Stimulated activated CD4-positive, alpha-beta T cell treated with anti-CD3 and anti-CD28 coated beads, Interleukin-1b, Interleukin-23, amount 100 ng/mL, for 1 hour (primary cell): ENCODE data around the gene KIF9.
"Not testable (repeated sequence)": the region's sequence is repeated elsewhere in the genome, so short reads cannot be mapped to it uniquely, and the experiment has no call there.

ENCODE experiments used
- DNase-seq, 2 donors: peaks; one replicate each; pipeline ENCODE4 v3.0.0-alpha.2; 2020; ENCODE audit warnings: low read depth in 2 of 2

Gene KIF9

GRCh38 chr3:47295322-47295721, 12.7 kb upstream of the KIF9 start:
- no peak for DNase-seq

DNA sequence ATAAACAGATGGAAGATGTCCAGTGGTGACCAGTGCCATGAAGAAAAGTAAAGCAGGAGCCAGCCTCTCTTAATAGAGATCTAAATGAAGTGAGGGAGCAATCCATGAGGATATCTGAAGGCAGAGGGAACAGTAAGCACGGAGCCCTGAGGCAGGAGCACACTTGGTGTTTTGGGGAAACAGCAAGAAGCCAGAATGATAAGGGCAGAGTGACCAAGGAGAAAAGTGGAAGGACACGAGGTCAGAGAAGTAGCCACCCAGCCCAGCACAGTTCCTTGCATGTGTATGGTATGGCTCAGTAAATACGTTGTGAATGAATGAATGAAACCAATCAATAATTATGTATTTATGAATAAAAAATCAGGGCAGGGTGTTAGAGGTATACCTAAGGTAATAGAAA, 11.8 kb upstream of the KIF9 start:
- no peak for DNase-seq

- DNase-seq = no peak
These were observed 11.2 kb upstream of the KIF9 start for GRCh38 chr3:47293822-47294221.

DNA sequence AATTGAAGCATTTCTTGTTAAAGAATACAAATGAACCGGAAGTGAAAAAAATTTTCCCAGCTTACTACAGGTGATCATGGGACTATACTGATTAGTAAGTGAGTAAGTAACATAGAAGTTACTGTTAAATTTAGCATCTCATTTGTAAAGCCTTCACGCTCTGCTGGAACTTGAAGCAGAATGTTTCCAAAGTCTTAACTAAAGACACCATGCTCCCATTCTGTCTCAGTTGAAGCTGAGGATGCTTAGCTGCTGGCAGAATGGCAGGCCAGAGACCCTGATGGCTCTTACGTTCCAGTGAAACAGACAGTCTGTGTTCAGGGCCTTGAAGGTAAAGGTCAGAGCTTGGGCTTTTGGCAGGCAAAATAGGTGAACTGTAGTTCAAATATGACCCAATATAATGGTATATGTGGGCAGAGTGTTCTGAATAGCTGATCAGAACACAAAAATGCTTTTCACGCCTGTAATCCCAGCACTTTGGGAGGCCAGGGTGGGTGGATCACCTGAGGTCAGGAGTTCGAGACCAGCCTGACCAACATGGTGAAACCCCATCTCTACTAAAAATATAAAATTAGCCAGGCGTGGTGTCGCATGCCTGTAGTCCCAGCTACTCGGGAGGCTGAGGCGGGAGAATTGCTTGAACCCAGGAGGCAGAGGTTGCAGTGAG, 9.3 kb upstream of the KIF9 start:
- DNase-seq = not testable (repeated sequence)

DNA sequence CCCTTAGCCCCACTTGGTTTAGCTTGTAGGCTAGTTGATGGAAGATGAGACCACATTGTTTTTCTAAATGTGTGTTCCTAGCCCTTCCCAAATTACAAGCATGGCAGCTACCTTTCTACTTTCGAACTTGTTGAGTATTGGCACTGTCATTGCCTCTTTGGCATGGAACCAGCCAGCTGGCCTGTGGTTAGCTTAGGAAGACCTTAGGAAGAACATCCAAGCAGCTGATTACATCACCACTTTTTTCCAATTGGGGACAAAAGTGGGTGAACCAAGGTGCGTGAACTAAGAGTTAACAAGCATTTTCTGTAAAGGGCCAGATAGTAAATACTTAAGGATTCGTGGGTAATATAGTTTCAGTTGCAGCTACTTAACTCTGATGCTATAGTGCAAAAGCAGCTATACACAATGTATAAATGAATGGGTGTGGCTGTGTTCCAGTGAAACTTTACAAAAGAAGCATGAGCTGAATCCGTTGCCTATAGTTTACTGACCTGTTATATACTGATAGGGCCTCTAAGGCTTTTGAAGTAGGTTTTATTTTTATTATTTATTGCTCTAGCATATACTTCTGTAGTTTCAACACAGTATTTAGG, 8.7 kb upstream of the KIF9 start:
- DNase-seq = no peak

DNA sequence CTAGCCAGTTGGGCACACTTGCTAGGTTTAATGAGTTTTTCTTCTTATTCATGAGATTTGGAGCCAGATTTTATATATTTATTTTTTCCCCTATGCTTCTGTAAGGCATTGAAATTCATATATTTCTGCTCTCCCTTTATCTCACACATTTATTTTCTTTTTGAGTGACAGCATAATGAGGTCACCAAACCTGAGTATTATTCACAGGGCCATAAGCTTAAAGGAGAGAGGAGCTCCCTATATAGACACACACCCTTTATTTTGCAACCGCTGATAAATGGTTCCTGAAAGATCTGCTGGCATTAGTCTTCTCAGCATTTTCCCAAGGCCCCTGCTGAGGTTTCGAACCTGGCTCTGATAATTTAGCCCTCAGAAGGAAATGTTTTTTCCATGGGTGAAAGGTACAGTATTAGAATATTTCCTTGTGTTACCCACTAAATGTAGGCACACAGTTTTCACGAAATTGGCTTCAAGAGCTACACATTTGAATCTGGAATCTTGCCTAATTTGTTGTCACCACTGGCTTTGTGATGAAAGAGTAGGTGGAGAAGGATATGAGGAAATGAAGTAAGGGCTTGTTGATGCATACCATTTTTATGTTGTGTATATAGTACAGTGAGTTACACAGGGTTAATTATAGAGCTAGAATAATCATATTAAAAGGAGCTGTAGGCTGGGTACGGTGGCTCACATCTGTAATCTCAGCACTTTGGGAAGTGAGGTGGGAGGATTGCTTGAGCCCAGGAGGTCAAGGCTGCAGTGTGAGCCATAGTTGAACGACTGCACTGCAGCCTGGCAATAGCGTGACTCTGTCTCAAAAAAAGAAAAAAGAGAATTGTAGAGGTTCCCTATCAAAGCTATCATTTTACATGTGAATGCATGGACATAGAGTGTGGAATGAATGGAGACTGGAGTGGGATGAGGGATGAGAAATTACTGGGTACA, 6.6 kb upstream of the KIF9 start:
- no peak for DNase-seq

DNA sequence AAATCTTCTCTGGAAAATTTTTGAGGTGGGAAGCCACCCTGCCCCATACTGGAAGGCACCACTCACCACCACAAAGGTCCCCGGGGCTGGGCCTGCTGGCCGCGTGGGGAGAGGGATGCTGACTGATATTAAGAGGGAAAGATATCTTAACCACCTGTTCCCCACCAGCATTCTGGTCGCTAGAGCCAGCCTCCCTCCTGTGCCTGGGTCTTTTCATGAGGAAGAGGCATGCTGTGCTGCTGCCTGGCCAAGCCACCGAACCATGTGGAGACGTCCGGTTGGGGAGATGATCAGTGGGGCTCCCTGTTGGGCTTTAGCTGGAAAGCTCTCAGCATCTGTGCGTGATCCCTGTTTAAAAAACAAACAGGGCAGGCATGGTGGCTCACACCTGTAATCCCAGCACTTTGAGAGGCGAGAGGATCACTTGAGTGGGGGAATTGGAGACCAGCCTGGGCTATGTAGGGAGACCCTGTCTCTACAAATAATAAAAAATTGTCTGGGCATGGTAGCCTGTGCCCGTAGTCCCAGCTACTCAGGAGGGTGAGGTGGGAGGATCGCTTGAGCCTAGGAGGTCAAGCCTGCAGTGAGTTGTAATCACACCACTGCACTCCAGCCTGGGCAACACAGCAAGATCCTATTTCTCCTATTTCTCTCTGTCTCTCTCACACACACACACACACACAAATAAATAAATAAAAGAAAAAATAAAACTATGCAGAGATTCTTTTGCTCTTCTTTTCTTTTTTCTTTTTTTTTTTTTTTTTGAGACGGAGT, 1.2 kb upstream of the KIF9 start:
- DNase-seq = no peak

DNA sequence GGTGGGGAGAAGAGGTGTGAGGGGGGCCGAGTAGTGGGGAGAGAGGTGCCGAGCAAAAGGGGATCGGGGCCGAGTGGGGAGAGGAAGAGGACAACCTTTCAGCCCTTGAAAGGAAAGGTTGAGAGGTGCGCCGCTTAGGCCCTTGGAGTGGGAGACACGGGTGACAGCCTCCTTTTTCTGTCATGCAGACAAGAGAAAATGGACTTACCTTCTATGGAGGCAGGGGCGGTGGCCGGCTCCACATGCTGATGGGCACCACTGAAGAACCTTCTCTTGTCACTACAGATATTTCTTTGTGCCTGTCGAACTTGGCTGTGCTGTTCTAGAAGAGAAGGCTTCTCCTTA, 566 bp upstream of the KIF9 start:
- DNase-seq = no peak

GRCh38 chr3:47280519-47280918, 2.1 kb downstream of the KIF9 start:
- DNase-seq = no peak

- DNase-seq = no peak
These were observed 6.0 kb downstream of the KIF9 start for GRCh38 chr3:47276558-47276957.

- no peak for DNase-seq
These were observed 7.9 kb downstream of the KIF9 start for GRCh38 chr3:47274652-47275051.

GRCh38 chr3:47273564-47273963, 9.0 kb downstream of the KIF9 start:
- DNase-seq = no peak

DNA sequence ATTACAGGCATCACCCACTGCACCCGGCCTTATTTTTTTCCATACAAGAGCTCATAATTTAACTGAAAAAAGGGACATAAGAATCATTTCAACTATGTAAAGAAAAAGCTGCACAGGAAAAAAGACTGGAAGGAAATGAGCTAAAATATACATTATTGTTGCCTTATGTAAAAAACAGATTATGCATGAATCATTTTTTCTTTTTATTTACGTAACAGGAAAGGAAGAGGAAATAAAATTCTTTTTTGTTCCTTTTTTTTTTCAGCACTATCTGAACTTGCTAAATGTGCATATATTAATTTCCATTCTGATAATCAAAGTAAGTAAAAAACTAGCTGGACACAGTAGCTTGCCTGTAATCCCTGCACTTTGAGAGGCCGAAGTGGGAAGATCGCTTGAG, 12.1 kb downstream of the KIF9 start:
- DNase-seq = no peak

DNA sequence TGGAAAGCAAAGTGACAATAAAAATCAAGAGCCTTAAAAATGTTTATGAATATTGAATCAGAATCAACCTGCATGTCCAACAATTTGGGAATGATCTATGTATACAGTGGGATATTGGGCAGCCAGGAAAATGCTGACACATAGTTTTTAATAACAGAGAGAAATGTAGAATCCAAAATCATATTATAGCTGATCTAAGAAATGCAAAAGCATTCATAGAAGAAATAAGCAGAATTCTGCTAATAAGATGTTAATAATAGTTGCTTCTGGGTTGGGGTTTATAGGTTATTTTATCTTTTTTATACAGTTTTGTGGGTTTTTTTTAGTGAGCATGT, 15.1 kb downstream of the KIF9 start:
- DNase-seq = no peak

GRCh38 chr3:47266709-47267489, 15.7 kb downstream of the KIF9 start:
- DNase-seq = no peak

DNA sequence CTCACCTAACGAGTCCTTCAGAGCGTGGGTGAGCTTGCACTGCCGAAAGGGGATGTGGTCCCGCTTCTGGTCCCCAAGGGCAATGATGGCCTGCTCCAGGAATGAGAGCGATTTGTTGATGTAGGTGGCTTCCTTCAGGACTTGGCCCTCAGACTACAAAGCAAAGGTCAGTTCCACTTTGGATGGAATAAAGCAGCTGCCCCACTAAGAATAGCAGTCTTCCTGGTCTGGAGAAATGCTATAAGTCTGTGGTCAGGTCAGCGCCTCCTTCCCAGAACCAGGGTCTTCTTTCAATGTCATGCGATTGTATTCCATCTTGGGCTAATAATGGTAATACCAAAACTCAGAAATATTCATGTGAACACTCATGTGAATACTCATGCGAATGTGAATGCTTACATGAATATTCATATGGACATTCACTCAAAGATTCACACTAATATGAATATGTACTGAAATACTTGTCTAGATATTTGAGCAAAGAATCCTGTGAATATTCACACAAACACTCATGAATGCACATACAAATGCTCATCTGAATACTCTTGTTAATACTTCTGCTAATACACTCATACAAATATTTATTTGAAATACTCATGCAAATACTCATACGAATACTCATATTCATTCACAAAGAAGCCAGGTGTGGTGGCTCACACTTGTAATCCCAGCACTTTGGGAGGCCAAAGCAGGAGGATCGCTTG, 16.7 kb downstream of the KIF9 start:
- no peak for DNase-seq

- DNase-seq = no peak
These were observed 17.6 kb downstream of the KIF9 start for GRCh38 chr3:47265008-47265407.

- DNase-seq = no peak
These were observed 21.3 kb downstream of the KIF9 start for GRCh38 chr3:47261301-47261700.

DNA sequence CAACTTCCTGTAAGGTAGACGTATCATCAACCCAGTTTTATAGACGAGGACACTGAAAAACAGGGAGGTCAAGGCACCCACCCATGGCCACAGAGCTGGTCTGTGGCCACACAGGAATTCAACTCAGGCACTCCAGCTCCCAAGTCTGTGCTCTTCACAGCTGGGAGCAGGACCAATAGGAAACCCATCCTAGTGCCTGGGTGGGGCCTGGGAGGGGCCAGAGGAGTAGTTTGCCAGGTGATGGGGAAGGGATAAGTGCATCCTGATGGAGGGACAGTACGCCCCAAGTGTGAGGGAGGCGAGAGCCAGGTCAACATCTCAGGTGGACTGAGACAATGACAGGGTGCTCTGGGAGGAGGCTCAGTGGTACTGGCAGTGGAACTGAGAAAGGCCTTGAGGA, 22.0 kb downstream of the KIF9 start:
- DNase-seq = no peak

- no peak for DNase-seq
These were observed 23.5 kb downstream of the KIF9 start for GRCh38 chr3:47259114-47259513.

DNA sequence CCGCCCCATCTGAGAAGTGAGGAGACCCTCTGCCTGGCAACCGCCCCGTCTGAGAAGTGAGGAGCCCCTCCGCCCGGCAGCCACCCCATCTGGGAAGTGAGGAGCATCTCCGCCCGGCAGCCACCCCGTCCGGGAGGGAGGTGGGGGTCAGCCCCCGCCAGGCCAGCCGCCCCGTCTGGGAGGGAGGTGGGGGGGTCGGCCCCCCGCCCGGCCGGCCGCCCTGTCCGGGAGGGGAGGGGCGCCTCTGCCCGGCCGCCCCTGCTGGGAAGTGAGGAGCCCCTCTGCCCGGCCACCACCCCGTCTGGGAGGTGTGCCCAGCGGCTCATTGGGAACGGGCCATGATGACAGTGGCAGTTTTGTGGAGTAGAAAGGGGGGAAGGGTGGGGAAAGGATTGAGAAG, 26.3 kb downstream of the KIF9 start:
- DNase-seq = not testable (repeated sequence)
